ENCODE results near the gene SFT2D1.

Gene SFT2D1

DNA sequence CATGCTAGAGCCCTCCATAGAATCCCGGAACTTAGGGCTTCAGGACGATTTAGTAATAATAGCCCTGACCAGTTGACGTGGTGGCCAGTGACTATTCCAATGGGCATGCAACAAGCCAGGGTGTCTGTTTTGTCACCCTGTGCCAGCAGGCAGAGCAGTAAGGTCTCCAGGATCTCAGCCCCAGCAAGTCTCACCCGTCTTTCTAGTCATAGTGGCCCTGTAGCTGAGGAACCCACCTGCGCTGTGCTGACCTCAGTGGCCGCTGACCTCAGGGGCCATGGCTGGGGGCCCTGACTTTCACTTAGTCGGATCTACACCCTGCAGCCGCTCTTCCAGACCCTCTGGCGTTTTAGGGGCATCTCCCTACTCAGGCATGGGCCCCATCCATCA lies 71.0 kb downstream of the SFT2D1 start:
- ATAC-seq (replicated peaks; ENCODE audit: extremely low read depth, poor library complexity, severe bottlenecking) (no peak), DNase-seq (ENCODE audit: low spot score in 2 of 2) (no peak)
- Mint-ChIP-seq H3K4me1 (peaks cover 7% of the 10 kb centered on the region), H3K27ac (ENCODE audit: low read depth) (no peak overlapping the region), H3K4me3 (no peak overlapping the region), H3K9me3 (no peaks in the 10 kb centered on the region), H3K36me3 (ENCODE audit: insufficient read depth) (peaks cover 2% of the 10 kb centered on the region), H3K27me3 (peaks cover 17% of the 10 kb centered on the region)

GRCh38 chr6:166270706-166271375 lies 71.5 kb downstream of the SFT2D1 start:
- Mint-ChIP-seq H3K4me1 (peaks cover 6% of the 10 kb centered on the region), H3K4me3 (no peak overlapping the region), H3K27me3 (peaks cover 17% of the 10 kb centered on the region), H3K9me3 (no peaks in the 10 kb centered on the region), H3K36me3 (ENCODE audit: insufficient read depth) (peaks cover 2% of the 10 kb centered on the region), H3K27ac (ENCODE audit: low read depth) (no peak overlapping the region)
- no peak for DNase-seq (ENCODE audit: low spot score in 2 of 2)
- no peak for ATAC-seq (replicated peaks; ENCODE audit: extremely low read depth, poor library complexity, severe bottlenecking)

Data from central memory CD8-positive, alpha-beta T cell (primary cell).